Left lung (tissue), 10 donors: ENCODE measurements around the gene RWDD1. TPM values are rescaled to one million over a fixed set of nuclear protein-coding genes. Genes with fewer than 3 reads are reported as not detected.
A peak's percentile ranks its signal among the peaks of the same experiment; 100 is the strongest.
"Not testable (repeated sequence)": the region's sequence is repeated elsewhere in the genome, so short reads cannot be mapped to it uniquely, and the experiment has no call there.

ENCODE experiments used
- ATAC-seq: fragments of 200-7000 bp; cut with Tn5 transposase; one replicate; pipeline ENCODE4 v1.9.1; 2020; ENCODE audit warnings: moderate library complexity
- DNase-seq, 4 donors: peaks; one replicate each; pipeline ENCODE4 v3.0.0-alpha.2; 2013 to 2020
- H3K27ac ChIP-seq, 2 donors: fragments of 200-600 bp; sonication (generic) in 1 of 2; one replicate each; pipeline versions ENCODE4 v1.5.0 to v1.8.0; 2020 to 2021
- H3K27me3 ChIP-seq, 2 donors: fragments of 200-600 bp; sonication (generic) in 1 of 2; one replicate each; pipeline versions ENCODE4 v1.5.0 to v1.8.0; 2020 to 2021
- H3K36me3 ChIP-seq, 2 donors: fragments of 200-600 bp; sonication (generic) in 1 of 2; one replicate each; pipeline versions ENCODE4 v1.5.0 to v1.8.0; 2020 to 2021
- H3K4me1 ChIP-seq, 2 donors: fragments of 200-600 bp; one replicate each; pipeline ENCODE4 v1.8.0; 2021
- H3K4me3 ChIP-seq, 2 donors: fragments of 200-600 bp; sonication (generic) in 1 of 2; one replicate each; pipeline versions ENCODE4 v1.5.0 to v1.8.0; 2020 to 2021; ENCODE audit warnings: mild to moderate bottlenecking in 1 of 2
- H3K9me3 ChIP-seq, 2 donors: fragments of 200-600 bp; sonication (generic) in 1 of 2; one replicate each; pipeline versions ENCODE4 v1.5.0 to v1.8.0; 2020 to 2021
- intact Hi-C, 2 donors: fragments of 100-400 bp; cut with DNase I; formaldehyde crosslinking; loops; one replicate each; pipeline versions ENCODE4 v1.11.2 to v1.14.2; 2022
- polyA plus RNA-seq, 6 donors: library from polyadenylated mRNA; unstranded; fragments of 120-200 nt; gene quantifications; one replicate each; pipeline ENCODE4 v1.2.1, GENCODE V29; 2013; ENCODE audit not compliant: insufficient read length in 6 of 6
- total RNA-seq, 2 donors: library from RNA; stranded (reverse); fragmentation: NEBNext Ultra II Directional; extraction: Animal tissue kit (Norgen Biotek cat#: 25700); gene quantifications; one replicate each; pipeline ENCODE4 v1.2.1, GENCODE V29; 2021
- TF ChIP-seq, protein P1 (sequence below), 2 donors: fragments of 200-600 bp; sonication (generic) in 1 of 2; IDR thresholded peaks; one replicate each; pipeline versions ENCODE4 v1.5.0 to v1.8.0; 2021; ENCODE audit warnings: antibody characterized with exemption in 2 of 2
- donor health status: DM: no; HTN: yes; CAD: no.
- donor health status: DM: no; HTN: no; CAD: no.

The RWDD1 gene
- total and polyA plus RNA-seq, 8 donors = 37.0 to 92.4 (median 78.7) TPM

DNA sequence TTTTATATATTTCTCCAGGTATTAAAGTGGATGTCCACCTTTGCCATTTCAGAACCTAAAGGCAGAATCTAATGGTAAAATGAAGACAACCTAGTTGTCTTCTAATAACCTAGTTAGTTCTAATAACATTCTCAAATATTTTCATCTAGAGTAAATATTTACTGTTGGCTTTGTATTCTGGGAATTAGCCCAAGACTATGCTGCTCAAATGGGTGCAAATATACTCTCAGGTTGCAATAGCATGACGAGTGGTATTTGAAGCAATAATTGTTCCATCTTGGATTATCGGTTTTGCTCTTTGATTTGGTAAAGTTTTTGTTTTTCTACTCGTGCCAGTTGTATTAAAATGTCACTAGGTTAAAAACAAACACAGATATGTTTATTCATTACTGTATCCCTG is 23.9 kb downstream of the RWDD1 start:
- ATAC-seq (no peak), DNase-seq (no peak)
- intact Hi-C loops = no loop called here
- H3K4me1 ChIP-seq = no peaks in the 10 kb centered on the region
- TF ChIP-seq, protein P1, sequence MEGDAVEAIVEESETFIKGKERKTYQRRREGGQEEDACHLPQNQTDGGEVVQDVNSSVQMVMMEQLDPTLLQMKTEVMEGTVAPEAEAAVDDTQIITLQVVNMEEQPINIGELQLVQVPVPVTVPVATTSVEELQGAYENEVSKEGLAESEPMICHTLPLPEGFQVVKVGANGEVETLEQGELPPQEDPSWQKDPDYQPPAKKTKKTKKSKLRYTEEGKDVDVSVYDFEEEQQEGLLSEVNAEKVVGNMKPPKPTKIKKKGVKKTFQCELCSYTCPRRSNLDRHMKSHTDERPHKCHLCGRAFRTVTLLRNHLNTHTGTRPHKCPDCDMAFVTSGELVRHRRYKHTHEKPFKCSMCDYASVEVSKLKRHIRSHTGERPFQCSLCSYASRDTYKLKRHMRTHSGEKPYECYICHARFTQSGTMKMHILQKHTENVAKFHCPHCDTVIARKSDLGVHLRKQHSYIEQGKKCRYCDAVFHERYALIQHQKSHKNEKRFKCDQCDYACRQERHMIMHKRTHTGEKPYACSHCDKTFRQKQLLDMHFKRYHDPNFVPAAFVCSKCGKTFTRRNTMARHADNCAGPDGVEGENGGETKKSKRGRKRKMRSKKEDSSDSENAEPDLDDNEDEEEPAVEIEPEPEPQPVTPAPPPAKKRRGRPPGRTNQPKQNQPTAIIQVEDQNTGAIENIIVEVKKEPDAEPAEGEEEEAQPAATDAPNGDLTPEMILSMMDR (IDR thresholded peaks at IDR 0.05) = no peak
- H3K4me3 ChIP-seq = no peak overlapping the region
- no peaks in the 10 kb centered on the region for H3K9me3 ChIP-seq
- no peak overlapping the region for H3K27ac ChIP-seq
- H3K27me3 ChIP-seq = no peaks in the 10 kb centered on the region
- peaks cover 0 to 61% of the 10 kb centered on the region in 2 donors for H3K36me3 ChIP-seq

DNA sequence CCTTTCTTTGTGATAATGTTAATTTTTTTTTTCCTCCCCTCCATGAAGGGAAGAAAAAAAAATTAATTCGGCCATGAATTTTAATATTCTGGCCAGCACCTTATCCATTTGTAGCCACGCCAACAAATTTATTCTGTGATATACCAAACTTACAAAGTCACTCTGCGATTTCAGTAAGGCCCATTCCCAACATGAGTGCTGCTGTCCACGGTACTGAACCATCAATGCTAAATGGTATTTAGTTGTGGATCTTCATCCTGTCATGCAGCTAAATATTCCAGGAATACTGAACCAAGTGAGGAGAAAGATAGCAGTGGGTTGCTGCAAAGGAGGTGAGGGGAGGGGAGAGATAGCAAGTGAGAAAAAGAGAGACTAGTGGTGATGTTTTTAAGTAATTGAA is 25.5 kb downstream of the RWDD1 start:
- Histone ChIP-seq H3K27ac (no peak overlapping the region), H3K36me3 (peaks cover 0 to 46% of the 10 kb centered on the region in 2 donors), H3K9me3 (no peaks in the 10 kb centered on the region), H3K27me3 (no peaks in the 10 kb centered on the region), H3K4me1 (no peaks in the 10 kb centered on the region), H3K4me3 (no peak overlapping the region)
- intact Hi-C loops = no loop called here
- DNase-seq (peak in 1 of 4 donors; percentile 29), ATAC-seq (no peak)
- TF ChIP-seq, protein P1 (IDR thresholded peaks at IDR 0.05) = no peak

DNA sequence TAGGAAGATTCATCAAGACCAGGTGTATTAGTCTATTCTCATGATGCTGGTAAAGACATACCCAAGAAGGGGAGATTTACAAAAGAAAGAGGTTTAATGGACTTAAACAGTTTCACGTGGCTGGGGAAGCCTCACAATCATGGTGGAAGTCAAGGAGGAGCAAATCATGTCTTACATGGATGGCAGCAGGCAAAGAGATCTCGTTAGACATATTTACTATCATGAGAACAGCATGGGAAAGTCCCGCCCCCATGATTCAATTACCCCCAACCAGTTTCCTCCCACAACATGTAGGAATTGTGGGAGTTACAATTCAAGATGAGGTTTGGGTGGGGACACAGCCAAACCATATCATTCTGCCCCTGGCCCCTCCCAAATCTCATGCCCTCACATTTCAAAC is 32.6 kb downstream of the RWDD1 start:
- H3K27ac ChIP-seq, ATAC-seq, H3K4me1 ChIP-seq, intact Hi-C loops, DNase-seq, H3K27me3 ChIP-seq, H3K9me3 ChIP-seq, H3K4me3 ChIP-seq, H3K36me3 ChIP-seq: not testable (repeated sequence)

DNA sequence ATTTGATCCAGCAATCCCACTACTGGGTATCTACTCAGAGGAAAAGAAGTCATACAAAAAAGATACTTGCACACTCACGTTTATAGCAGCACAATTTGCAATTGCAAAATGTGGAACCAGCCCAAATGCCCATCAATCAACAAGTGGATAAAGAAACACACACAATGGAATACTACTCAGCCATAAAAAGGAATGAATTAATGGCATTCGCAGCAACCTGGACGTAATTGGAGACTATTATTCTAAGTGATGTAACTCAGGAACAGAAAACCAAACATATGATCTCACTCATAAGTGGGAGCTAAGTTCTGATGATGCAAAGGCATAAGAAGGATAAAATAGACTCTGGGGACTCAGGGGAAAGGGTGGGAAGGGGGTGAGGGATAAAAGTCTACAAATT is 33.6 kb downstream of the RWDD1 start:
- intact Hi-C loops, H3K36me3 ChIP-seq, DNase-seq, H3K27ac ChIP-seq, ATAC-seq, H3K4me1 ChIP-seq, H3K9me3 ChIP-seq, H3K27me3 ChIP-seq, H3K4me3 ChIP-seq: not testable (repeated sequence)

DNA sequence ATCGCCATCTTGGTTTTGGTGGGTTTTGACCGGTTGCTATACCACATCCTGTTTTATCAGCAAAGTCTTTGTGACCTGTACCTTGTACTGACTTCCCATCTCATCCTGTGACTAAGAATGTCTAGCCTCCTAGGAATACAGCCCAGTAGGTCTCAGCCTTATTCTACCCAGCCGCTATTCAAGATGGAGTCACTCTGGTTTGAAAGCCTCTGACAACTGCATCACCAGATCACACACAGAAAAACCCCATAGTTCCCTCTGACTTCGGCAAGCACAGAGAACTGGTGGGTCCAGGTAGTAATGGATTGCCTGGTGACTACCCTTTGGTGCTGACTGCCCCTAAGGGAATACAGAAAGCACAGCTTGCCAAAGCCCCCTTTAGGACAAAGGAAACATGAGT is 34.6 kb downstream of the RWDD1 start:
- no peak for ATAC-seq
- DNase-seq = no peak
- H3K27ac ChIP-seq = no peak overlapping the region
- TF ChIP-seq, protein P1 (IDR thresholded peaks at IDR 0.05) = no peak
- H3K27me3 ChIP-seq = no peaks in the 10 kb centered on the region
- intact Hi-C loops = no loop called here
- H3K9me3 ChIP-seq = peaks cover 0 to 10% of the 10 kb centered on the region in 2 donors
- H3K36me3 ChIP-seq = no peaks in the 10 kb centered on the region
- H3K4me3 ChIP-seq = no peak overlapping the region
- H3K4me1 ChIP-seq = no peaks in the 10 kb centered on the region

DNA sequence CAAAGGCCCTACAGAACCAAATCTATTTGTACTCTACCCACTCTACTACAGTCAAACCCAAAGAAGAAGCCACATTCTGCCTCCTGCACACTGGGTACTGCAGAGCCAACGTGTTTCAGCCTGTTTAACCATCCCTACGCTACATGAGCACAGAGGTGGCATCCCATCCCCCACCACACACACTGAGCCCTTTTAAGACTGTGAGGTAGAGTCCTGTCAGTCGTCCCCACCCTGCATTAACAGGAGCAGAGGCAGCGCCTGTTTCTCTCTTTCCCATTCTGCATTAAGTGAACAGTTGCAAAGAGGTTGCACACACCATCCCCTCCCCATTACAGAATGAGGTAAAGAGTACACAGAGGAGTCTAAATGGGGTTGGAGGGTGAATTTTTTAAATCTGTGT is 39.8 kb downstream of the RWDD1 start:
- Histone ChIP-seq H3K27ac (no peak overlapping the region), H3K4me3 (no peak overlapping the region), H3K9me3 (no peaks in the 10 kb centered on the region), H3K4me1 (no peaks in the 10 kb centered on the region), H3K27me3 (peaks cover 0 to 9% of the 10 kb centered on the region in 2 donors), H3K36me3 (no peaks in the 10 kb centered on the region)
- TF ChIP-seq, protein P1 (IDR thresholded peaks at IDR 0.05) = no peak
- ATAC-seq (no peak), DNase-seq (no peak)
- intact Hi-C loops = no loop called here
